Measurements from ENCODE around the gene CR1. TPM values are rescaled to one million over a fixed set of nuclear protein-coding genes. Genes with fewer than 3 reads are reported as not detected.

Gene CR1
- total and polyA plus RNA-seq, 9 of the 15 experiments (the other 6 are each of a cell fraction or from before 2014, with no cell fraction given) = 0.07 to 0.47 (median 0.18) TPM

DNA sequence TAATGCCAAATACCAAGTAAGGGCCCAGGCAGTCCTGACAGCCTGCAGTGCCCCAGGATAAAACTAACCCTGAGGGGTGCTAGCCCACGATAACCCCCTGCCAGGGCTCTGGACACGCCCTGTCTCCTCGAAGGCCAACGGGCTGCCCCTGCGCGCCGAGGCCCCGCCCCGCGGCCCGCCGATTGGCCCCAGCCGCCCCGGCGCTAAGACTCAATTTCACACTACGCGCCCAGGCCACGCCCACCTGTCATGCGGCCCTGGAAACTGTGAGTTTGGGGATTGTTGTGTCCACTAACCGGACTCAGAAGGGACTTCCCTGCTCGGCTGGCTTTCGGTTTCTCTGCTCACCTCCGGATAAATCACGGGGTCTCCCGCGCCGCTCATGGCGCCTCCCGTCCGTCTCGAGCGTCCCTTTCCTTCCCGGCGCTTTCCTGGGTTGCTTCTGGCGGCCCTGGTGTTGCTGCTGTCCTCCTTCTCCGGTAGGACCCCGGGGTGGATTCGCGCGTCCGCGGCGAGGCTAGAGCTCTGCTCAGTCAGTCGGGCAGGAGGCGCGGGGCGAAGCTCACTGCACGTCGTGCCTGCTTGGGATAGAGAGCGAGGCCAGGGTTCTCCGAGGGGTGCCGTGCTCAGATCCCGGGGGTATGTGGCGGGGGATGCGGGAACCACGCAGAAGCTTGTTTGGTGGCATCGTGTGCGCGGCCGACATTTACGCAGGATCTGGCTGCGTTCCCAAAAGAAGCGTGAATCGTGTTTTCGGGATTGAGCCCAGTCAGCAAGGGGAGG is 149.1 kb downstream of the CR1 start, which contains the start of gene CR1L (continued):
- TF ChIP-seq SIN3A (IDR thresholded peaks at IDR 0.05; ENCODE audit: borderline replicate concordance in 2 of 2, control insufficient read depth in 1 of 2, low read depth in 2 of 2, low read length in 2 of 2) = peak; percentile 80 to 86; a peak in 3 of 4 replicates
- TF ChIP-seq, protein P1, sequence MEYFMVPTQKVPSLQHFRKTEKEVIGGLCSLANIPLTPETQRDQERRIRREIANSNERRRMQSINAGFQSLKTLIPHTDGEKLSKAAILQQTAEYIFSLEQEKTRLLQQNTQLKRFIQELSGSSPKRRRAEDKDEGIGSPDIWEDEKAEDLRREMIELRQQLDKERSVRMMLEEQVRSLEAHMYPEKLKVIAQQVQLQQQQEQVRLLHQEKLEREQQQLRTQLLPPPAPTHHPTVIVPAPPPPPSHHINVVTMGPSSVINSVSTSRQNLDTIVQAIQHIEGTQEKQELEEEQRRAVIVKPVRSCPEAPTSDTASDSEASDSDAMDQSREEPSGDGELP (CRISPR knock-in tag; IDR thresholded peaks at IDR 0.05; ENCODE audit: borderline replicate concordance) = peak; percentile 80
- TF ChIP-seq CCNT2 (IDR thresholded peaks at IDR 0.05; ENCODE audit: borderline replicate concordance, extremely low read depth, insufficient read length, low read depth, low read length) = peak; percentile 84
- no peak for TF ChIP-seq ATF1 (CRISPR knock-in tag; IDR thresholded peaks at IDR 0.05)
- TF ChIP-seq ATF1 (tag; IDR thresholded peaks at IDR 0.05) = peak; percentile 84
- 0 out of 2 replicates have a peak, but pooled peaks have one; percentile 35 for TF ChIP-seq ELF4 (CRISPR knock-in tag; IDR thresholded peaks at IDR 0.05)
- TF ChIP-seq ZNF384 (IDR thresholded peaks at IDR 0.05; ENCODE audit: low read depth, low read length) = no peak
- TF ChIP-seq SAFB (IDR thresholded peaks at IDR 0.05; ENCODE audit: borderline replicate concordance, low read depth, low read length) = peak; percentile 49; the same call in 1 of the 2 replicates
- TF ChIP-seq TOE1 (IDR thresholded peaks at IDR 0.05; ENCODE audit: borderline replicate concordance) = peak; percentile 71; the same call in 1 of the 2 replicates
- no peak for TF ChIP-seq TOE1 (CRISPR knock-in tag; IDR thresholded peaks at IDR 0.05; ENCODE audit: borderline replicate concordance, low read depth)
- TF ChIP-seq MTA1 (IDR thresholded peaks at IDR 0.05; ENCODE audit: borderline replicate concordance) = 0 out of 2 replicates have a peak, but pooled peaks have one; percentile 20
- 0 out of 4 replicates have a peak, but pooled peaks of 1 of the 2 experiments have one; percentile 36 for TF ChIP-seq SRF (CRISPR knock-in tag; IDR thresholded peaks at IDR 0.05)
- peak; percentile 30; the same call in 1 of the 2 replicates for TF ChIP-seq FOXJ3 (CRISPR knock-in tag; IDR thresholded peaks at IDR 0.05)
- peak; percentile 52 for TF ChIP-seq CBX1 (IDR thresholded peaks at IDR 0.05; ENCODE audit: low read depth)
- TF ChIP-seq, protein P2, sequence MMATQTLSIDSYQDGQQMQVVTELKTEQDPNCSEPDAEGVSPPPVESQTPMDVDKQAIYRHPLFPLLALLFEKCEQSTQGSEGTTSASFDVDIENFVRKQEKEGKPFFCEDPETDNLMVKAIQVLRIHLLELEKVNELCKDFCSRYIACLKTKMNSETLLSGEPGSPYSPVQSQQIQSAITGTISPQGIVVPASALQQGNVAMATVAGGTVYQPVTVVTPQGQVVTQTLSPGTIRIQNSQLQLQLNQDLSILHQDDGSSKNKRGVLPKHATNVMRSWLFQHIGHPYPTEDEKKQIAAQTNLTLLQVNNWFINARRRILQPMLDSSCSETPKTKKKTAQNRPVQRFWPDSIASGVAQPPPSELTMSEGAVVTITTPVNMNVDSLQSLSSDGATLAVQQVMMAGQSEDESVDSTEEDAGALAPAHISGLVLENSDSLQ (IDR thresholded peaks at IDR 0.05) = peak; percentile 78
- peak; percentile 56 to 58 for TF ChIP-seq MAZ (CRISPR knock-in tag; conservative IDR thresholded peaks at IDR 0.05 in 1 of 2, IDR thresholded peaks at IDR 0.05 in 1 of 2)
- no peak; the same call in 1 of the 2 replicates for TF ChIP-seq ZNF785 (CRISPR knock-in tag; IDR thresholded peaks at IDR 0.05)
- TF ChIP-seq MEIS2 (IDR thresholded peaks at IDR 0.05; ENCODE audit: partially characterized antibody) = peak; percentile 72
- 0 out of 2 replicates have a peak, but pooled peaks have one; percentile 38 for TF ChIP-seq GATAD2A (IDR thresholded peaks at IDR 0.05)
- no peak for TF ChIP-seq MAFF (IDR thresholded peaks at IDR 0.05; ENCODE audit: low read length)
- peak; percentile 57; the same call in 1 of the 2 replicates for TF ChIP-seq PHF21A (IDR thresholded peaks at IDR 0.05; ENCODE audit: borderline replicate concordance, low read depth)
- TF ChIP-seq FOXK2 (conservative IDR thresholded peaks at IDR 0.05 in 1 of 2, IDR thresholded peaks at IDR 0.05 in 1 of 2; ENCODE audit: low read depth in 2 of 2) = peak; percentile 57 to 73; a peak in 3 of 4 replicates
- TF ChIP-seq CBFA2T2 (conservative IDR thresholded peaks at IDR 0.05) = peak; percentile 57
- peak; percentile 70 for TF ChIP-seq CREB1 (IDR thresholded peaks at IDR 0.05)
- TF ChIP-seq CREB1 (CRISPR knock-in tag; IDR thresholded peaks at IDR 0.05) = peak; percentile 84
- peak; percentile 48; the same call in 1 of the 2 replicates for TF ChIP-seq E2F3 (CRISPR knock-in tag; IDR thresholded peaks at IDR 0.05)
- TF ChIP-seq ZFPM2 (CRISPR knock-in tag; IDR thresholded peaks at IDR 0.05) = 0 out of 2 replicates have a peak, but pooled peaks have one; percentile 30
